GM23338 (cell line): ENCODE measurements around the gene NAA25. TPM values are rescaled to one million over a fixed set of nuclear protein-coding genes. Genes with fewer than 3 reads are reported as not detected.

Experiments used
- ATAC-seq: fragments of 200-7000 bp; cut with Tn5 transposase; 3 replicates; pipeline ENCODE4 v1.9.1; 2020
- DNase-seq: peaks from one replicate; pipeline ENCODE4 v3.0.0-alpha.2; 2015; ENCODE audit warnings: low spot score
- H2AFZ ChIP-seq: fragments of 200-600 bp; sonication (generic); 2 replicates; pipeline ENCODE4 v1.8.0; 2016; ENCODE audit warnings: antibody characterized with exemption, mild to moderate bottlenecking, moderate library complexity
- H3F3A ChIP-seq: fragments of 200-600 bp; sonication (generic); replicated peaks from 2 replicates; pipeline ENCODE4 v1.8.0; 2017; ENCODE audit warnings: antibody characterized with exemption, mixed run types, low read depth
- H3K27ac ChIP-seq: fragments of 200-600 bp; sonication (generic); 2 replicates; pipeline ENCODE4 v1.6.1; 2016; ENCODE audit warnings: low read depth
- H3K27me3 ChIP-seq: fragments of 200-600 bp; sonication (generic); 2 replicates; pipeline ENCODE4 v1.8.0; 2016; ENCODE audit warnings: mild to moderate bottlenecking, mixed run types, moderate library complexity; ENCODE audit not compliant: insufficient read depth
- H3K36me3 ChIP-seq: fragments of 200-600 bp; sonication (generic); 2 replicates; pipeline ENCODE4 v1.8.0; 2016; ENCODE audit warnings: mild to moderate bottlenecking; ENCODE audit not compliant: insufficient read depth
- H3K4me1 ChIP-seq: fragments of 200-600 bp; sonication (generic); 2 replicates; pipeline ENCODE4 v1.8.0; 2016; ENCODE audit warnings: mild to moderate bottlenecking, moderate library complexity; ENCODE audit not compliant: insufficient read depth
- H3K4me2 ChIP-seq: fragments of 200-600 bp; sonication (generic); 2 replicates; pipeline ENCODE4 v1.7.1; 2017; ENCODE audit warnings: mixed run types
- H3K4me3 ChIP-seq: fragments of 200-600 bp; sonication (generic); 2 replicates; pipeline ENCODE4 v1.6.1; 2016; ENCODE audit warnings: mixed run types
- H3K79me2 ChIP-seq: fragments of 200-600 bp; sonication (generic); replicated peaks from 2 replicates; pipeline ENCODE4 v1.8.0; 2017; ENCODE audit warnings: mild to moderate bottlenecking; ENCODE audit not compliant: insufficient read depth
- H3K9me2 ChIP-seq: fragments of 200-600 bp; sonication (generic); 2 replicates; pipeline ENCODE4 v1.8.0; 2017; ENCODE audit not compliant: insufficient read depth
- H4K20me1 ChIP-seq: fragments of 200-600 bp; sonication (generic); replicated peaks from 2 replicates; pipeline ENCODE4 v1.8.0; 2017; ENCODE audit warnings: mild to moderate bottlenecking; ENCODE audit not compliant: insufficient read depth
- H3K27ac Mint-ChIP-seq: 2 replicates; pipeline ENCODE4 v1.8.0; 2020; ENCODE audit warnings: inconsistent platforms, mild to moderate bottlenecking, moderate library complexity, mixed read lengths
- H3K27me3 Mint-ChIP-seq: 3 replicates; pipeline ENCODE4 v1.8.0; 2022; ENCODE audit warnings: low read depth, mild to moderate bottlenecking, moderate library complexity, mixed read lengths, inconsistent platforms; ENCODE audit not compliant: insufficient read depth, poor library complexity
- H3K36me3 Mint-ChIP-seq: 3 replicates; pipeline ENCODE4 v1.8.0; 2021; ENCODE audit warnings: low read depth, mild to moderate bottlenecking, inconsistent platforms, moderate library complexity, mixed read lengths
- H3K4me1 Mint-ChIP-seq: 3 replicates; pipeline ENCODE4 v1.8.0; 2020; ENCODE audit warnings: mild to moderate bottlenecking, inconsistent platforms, mixed read lengths
- H3K4me3 Mint-ChIP-seq: 3 replicates; pipeline ENCODE4 v1.8.0; 2021; ENCODE audit warnings: moderate library complexity, mild to moderate bottlenecking, inconsistent platforms, mixed read lengths
- H3K9me3 Mint-ChIP-seq: 3 replicates; pipeline ENCODE4 v1.8.0; 2020; ENCODE audit warnings: moderate library complexity, mild to moderate bottlenecking, inconsistent platforms, mixed read lengths
- CREB1 ChIP-seq: fragments of 250-450 bp; sonication (Bioruptor Pico); IDR thresholded peaks from 2 replicates; pipeline ENCODE4 v1.5.0; 2020; ENCODE audit warnings: low read depth, mild to moderate bottlenecking, moderate library complexity
- ETS1 ChIP-seq: IDR thresholded peaks from 2 replicates; pipeline ENCODE4 v1.6.1; 2016; ENCODE audit warnings: antibody characterized with exemption
- EZH2 ChIP-seq: fragments of 200-600 bp; sonication (generic); IDR thresholded peaks from one replicate; pipeline ENCODE4 v1.8.0; 2017; ENCODE audit warnings: antibody characterized with exemption, mild to moderate bottlenecking, low read depth; ENCODE audit not compliant: unreplicated experiment
- EZH2phosphoT487 ChIP-seq: fragments of 200-600 bp; sonication (generic); IDR thresholded peaks from one replicate; pipeline ENCODE4 v1.8.1; 2018; ENCODE audit warnings: antibody characterized with exemption; ENCODE audit not compliant: unreplicated experiment
- JUNB ChIP-seq: IDR thresholded peaks from one replicate; pipeline ENCODE4 v1.6.1; 2016; ENCODE audit warnings: antibody characterized with exemption; ENCODE audit not compliant: unreplicated experiment
- NANOG ChIP-seq: IDR thresholded peaks from 2 replicates; pipeline ENCODE4 v1.6.1; 2016; ENCODE audit warnings: antibody characterized with exemption, borderline replicate concordance
- STAT1 ChIP-seq: IDR thresholded peaks from one replicate; pipeline ENCODE4 v1.6.1; 2016; ENCODE audit warnings: antibody characterized with exemption; ENCODE audit not compliant: unreplicated experiment
- ZNF114 ChIP-seq: fragments of 250-450 bp; sonication (Bioruptor Pico); IDR thresholded peaks from 2 replicates; pipeline ENCODE4 v1.5.0; 2020; ENCODE audit warnings: mild to moderate bottlenecking, moderate library complexity
- polyA plus RNA-seq: library from polyadenylated mRNA; unstranded; fragments of >200 nt; fragmentation: Nextera tagmentation; extraction: Ambion mirVana; gene quantifications from 2 replicates; pipeline ENCODE4 v1.2.1, GENCODE V29; 2016
- total RNA-seq: library from RNA; depleted of rRNA; stranded (reverse); fragments of >200 nt; shearing (Covaris generic); gene quantifications from 2 replicates; pipeline ENCODE4 v1.2.3, GENCODE V29; 2014
- TF ChIP-seq, protein P1 (sequence below): fragments of 250-450 bp; sonication (Bioruptor Pico); IDR thresholded peaks from 2 replicates; pipeline ENCODE4 v1.5.0; 2020; ENCODE audit warnings: mild to moderate bottlenecking, moderate library complexity

NAA25 gene
- total and polyA plus RNA-seq, 2 experiments from 2014 or later, result 49.0 to 55.1 TPM

- H2AFZ ChIP-seq, result no peak overlapping the region
- no peaks in the 10 kb centered on the region for H3K9me2 ChIP-seq
- no peaks in the 10 kb centered on the region for H3K79me2 ChIP-seq
- H3K27me3 ChIP-seq, result no peaks in the 10 kb centered on the region
- H3K4me1 ChIP-seq, result no peaks in the 10 kb centered on the region
- no peak for DNase-seq
- TF ChIP-seq NANOG (no peak), EZH2phosphoT487 (no peak), EZH2 (no peak), CREB1 (CRISPR knock-in tag) (no peak), ETS1 (no peak), STAT1 (no peak)
- H3K4me2 ChIP-seq, result no peak overlapping the region
- Mint-ChIP-seq H3K9me3 (no peaks in the 10 kb centered on the region), H3K36me3 (no peaks in the 10 kb centered on the region), H3K27me3 (peaks cover 2% of the 10 kb centered on the region), H3K4me1 (peaks cover 8% of the 10 kb centered on the region), H3K4me3 (no peak overlapping the region), H3K27ac (no peak overlapping the region)
- no peak overlapping the region for H3K4me3 ChIP-seq
- no peaks in the 10 kb centered on the region for H3K36me3 ChIP-seq
- no peaks in the 10 kb centered on the region for H3F3A ChIP-seq
- H3K27ac ChIP-seq, result no peak overlapping the region
- no peaks in the 10 kb centered on the region for H4K20me1 ChIP-seq
- ATAC-seq, result no peak
These were observed 111.3 kb downstream of the NAA25 start for GRCh38 chr12:111997300-111997699.

DNA sequence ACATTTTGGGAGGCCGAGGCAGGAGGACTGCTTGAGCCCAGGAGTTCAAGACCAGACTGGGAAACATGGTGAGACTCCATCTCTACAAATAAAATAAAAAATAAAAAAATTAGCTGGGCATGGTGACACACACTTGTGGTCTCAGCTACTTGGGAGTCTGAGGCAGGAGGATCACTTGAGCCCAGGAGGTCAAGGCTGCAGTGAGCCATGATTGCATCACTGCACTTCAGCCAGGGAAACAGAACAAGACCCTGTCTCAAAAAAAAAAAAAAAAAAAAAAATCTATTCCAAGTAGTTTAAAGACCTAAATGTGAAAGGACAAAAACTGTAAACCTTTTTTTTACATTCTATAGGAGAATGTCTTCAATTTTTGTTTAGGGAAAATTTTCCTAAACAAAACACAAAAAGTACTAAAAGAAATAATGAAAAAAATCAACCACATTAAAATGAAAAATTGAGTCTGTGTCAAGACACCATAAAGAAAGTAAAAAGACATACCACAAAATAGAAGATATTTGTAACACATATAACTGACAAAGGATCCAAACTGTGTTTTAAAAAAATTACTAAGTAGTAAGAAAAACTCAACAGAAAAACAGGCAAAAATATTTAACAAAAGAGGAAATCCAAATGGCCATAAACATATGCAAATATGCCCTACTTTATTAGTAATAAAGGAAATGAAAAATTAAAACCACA lies 112.7 kb downstream of the NAA25 start:
- no peak overlapping the region for H3K27ac ChIP-seq
- no peaks in the 10 kb centered on the region for H3K27me3 ChIP-seq
- Mint-ChIP-seq H3K36me3 (no peaks in the 10 kb centered on the region), H3K27me3 (peaks cover 2% of the 10 kb centered on the region), H3K27ac (0 out of 2 replicates have a peak overlapping the region, but pooled peaks have one; percentile 30), H3K4me1 (peaks cover 8% of the 10 kb centered on the region), H3K9me3 (no peaks in the 10 kb centered on the region), H3K4me3 (no peak overlapping the region)
- no peaks in the 10 kb centered on the region for H4K20me1 ChIP-seq
- ATAC-seq (no peak), DNase-seq (no peak)
- H3K79me2 ChIP-seq, result no peaks in the 10 kb centered on the region
- H3K36me3 ChIP-seq, result no peaks in the 10 kb centered on the region
- H3F3A ChIP-seq, result no peaks in the 10 kb centered on the region
- H3K4me3 ChIP-seq, result no peak overlapping the region
- no peak overlapping the region for H2AFZ ChIP-seq
- no peak overlapping the region for H3K4me2 ChIP-seq
- H3K9me2 ChIP-seq, result no peaks in the 10 kb centered on the region
- H3K4me1 ChIP-seq, result no peaks in the 10 kb centered on the region
- TF ChIP-seq CREB1 (CRISPR knock-in tag) (no peak), JUNB (no peak), ZNF114 (no peak), EZH2 (no peak), ETS1 (no peak)
- TF ChIP-seq, protein P1, sequence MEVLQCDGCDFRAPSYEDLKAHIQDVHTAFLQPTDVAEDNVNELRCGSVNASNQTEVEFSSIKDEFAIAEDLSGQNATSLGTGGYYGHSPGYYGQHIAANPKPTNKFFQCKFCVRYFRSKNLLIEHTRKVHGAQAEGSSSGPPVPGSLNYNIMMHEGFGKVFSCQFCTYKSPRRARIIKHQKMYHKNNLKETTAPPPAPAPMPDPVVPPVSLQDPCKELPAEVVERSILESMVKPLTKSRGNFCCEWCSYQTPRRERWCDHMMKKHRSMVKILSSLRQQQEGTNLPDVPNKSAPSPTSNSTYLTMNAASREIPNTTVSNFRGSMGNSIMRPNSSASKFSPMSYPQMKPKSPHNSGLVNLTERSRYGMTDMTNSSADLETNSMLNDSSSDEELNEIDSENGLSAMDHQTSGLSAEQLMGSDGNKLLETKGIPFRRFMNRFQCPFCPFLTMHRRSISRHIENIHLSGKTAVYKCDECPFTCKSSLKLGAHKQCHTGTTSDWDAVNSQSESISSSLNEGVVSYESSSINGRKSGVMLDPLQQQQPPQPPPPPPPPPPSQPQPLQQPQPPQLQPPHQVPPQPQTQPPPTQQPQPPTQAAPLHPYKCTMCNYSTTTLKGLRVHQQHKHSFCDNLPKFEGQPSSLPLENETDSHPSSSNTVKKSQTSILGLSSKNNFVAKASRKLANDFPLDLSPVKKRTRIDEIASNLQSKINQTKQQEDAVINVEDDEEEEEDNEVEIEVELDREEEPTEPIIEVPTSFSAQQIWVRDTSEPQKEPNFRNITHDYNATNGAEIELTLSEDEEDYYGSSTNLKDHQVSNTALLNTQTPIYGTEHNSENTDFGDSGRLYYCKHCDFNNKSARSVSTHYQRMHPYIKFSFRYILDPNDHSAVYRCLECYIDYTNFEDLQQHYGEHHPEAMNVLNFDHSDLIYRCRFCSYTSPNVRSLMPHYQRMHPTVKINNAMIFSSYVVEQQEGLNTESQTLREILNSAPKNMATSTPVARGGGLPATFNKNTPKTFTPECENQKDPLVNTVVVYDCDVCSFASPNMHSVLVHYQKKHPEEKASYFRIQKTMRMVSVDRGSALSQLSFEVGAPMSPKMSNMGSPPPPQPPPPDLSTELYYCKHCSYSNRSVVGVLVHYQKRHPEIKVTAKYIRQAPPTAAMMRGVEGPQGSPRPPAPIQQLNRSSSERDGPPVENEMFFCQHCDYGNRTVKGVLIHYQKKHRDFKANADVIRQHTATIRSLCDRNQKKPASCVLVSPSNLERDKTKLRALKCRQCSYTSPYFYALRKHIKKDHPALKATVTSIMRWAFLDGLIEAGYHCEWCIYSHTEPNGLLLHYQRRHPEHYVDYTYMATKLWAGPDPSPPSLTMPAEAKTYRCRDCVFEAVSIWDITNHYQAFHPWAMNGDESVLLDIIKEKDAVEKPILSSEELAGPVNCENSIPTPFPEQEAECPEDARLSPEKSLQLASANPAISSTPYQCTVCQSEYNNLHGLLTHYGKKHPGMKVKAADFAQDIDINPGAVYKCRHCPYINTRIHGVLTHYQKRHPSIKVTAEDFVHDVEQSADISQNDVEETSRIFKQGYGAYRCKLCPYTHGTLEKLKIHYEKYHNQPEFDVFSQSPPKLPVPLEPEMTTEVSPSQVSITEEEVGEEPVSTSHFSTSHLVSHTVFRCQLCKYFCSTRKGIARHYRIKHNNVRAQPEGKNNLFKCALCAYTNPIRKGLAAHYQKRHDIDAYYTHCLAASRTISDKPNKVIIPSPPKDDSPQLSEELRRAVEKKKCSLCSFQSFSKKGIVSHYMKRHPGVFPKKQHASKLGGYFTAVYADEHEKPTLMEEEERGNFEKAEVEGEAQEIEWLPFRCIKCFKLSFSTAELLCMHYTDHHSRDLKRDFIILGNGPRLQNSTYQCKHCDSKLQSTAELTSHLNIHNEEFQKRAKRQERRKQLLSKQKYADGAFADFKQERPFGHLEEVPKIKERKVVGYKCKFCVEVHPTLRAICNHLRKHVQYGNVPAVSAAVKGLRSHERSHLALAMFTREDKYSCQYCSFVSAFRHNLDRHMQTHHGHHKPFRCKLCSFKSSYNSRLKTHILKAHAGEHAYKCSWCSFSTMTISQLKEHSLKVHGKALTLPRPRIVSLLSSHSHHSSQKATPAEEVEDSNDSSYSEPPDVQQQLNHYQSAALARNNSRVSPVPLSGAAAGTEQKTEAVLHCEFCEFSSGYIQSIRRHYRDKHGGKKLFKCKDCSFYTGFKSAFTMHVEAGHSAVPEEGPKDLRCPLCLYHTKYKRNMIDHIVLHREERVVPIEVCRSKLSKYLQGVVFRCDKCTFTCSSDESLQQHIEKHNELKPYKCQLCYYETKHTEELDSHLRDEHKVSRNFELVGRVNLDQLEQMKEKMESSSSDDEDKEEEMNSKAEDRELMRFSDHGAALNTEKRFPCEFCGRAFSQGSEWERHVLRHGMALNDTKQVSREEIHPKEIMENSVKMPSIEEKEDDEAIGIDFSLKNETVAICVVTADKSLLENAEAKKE (CRISPR knock-in tag), result no peak
